HG02981 (cell line): ENCODE results near the gene EID2B.

Source experiments
- ATAC-seq: cut with Tn5 transposase; IDR thresholded peaks from one replicate; pipeline ENCODE4 v1.9.1; 2021; ENCODE audit warnings: mild to moderate bottlenecking, moderate library complexity; ENCODE audit not compliant: unreplicated experiment

EID2B gene, protein sequence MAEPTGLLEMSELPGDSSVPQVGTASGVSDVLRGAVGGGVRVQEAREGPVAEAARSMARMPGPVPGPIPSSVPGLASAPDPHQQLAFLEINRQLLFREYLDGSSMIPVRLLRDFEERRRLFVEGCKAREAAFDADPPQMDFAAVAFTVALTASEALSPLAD

DNA sequence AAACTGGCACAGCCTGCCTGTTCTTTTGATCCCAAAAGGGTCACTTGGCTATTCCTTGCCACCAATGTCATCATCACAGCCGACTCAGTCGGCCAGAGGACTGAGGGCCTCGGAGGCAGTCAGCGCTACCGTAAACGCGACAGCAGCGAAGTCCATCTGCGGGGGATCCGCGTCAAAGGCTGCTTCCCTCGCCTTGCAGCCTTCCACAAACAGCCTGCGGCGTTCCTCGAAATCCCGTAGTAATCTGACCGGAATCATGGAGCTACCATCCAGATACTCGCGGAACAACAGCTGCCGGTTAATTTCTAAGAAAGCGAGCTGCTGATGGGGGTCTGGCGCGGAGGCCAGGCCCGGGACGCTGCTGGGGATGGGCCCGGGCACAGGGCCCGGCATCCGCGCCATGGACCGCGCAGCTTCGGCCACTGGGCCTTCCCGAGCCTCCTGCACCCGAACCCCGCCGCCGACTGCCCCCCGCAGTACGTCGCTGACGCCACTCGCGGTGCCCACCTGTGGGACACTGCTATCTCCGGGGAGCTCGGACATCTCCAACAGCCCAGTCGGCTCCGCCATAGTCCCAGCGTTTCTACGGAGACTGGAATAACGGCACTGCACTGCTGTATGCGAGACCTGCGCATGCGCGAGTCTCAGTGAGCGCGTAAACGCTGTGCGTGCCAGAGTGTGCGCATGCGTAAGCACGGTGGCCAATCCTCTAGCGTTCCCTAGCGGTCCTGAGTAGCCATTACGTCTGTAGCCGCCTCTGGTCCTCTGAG, at the start of gene EID2B:
Gene EID2B (minus strand): TSS at position 620 of the 770 bp plus-strand sequence. CDS start 50 bp downstream, at position 570.
- peak; percentile 86 for ATAC-seq

DNA sequence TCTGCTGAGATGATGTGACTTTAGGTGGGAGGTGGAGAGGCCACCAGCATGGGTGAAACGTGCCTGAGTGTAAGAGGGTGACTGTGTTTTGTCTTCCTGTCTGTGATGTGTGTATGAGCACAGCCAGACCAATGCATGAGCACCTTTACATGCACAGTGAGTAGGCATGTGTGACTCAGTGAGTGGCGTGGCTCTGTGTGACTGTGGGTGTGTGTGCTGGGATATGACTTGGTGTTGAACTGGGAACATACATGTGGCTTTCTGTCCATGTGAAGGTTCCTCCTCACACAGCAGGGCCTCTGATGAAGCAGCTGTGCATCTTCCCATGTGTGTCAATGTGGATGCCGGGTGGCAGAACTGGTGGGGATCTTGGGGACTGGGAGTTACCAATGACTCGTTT, 49.8 kb upstream of the EID2B start:
- ATAC-seq: no peak

DNA sequence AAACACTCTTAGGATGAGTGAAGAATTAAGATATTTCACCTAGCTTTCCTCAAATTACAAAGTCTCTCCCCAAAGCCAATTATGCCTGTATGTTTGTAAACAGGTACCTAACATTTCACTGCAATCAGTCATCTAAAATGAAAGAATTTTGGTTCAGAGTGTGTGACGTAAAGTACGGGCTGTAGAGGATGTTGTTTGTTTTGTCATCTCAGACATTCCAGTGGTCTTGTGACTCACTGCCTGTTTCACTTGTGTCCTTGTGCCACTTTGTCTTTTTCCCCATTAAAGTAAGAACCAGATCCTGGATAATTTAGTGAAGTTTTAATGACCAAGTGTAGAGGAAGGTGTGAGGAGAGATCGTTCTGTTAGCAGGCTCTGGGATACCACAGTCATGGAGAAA, 36.0 kb upstream of the EID2B start:
- no peak for ATAC-seq

DNA sequence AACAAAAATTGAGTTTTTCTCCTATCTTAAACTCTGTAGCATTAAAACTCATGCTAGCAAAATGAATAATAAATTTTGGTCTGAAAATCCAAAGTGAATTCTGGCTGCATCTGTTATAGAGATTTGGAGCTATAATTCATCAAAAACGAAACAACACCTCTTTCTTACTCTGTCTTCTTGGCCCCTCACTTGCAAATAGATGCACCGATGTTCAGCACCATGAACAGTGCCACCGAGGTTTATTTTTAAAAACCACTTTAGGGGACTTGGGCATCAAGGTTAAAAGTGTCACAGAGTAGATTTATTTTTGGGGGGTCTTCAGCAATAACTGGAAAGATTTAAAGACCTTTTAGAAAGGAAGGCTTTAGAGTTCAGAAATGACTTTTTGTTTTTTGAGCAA, 33.4 kb upstream of the EID2B start:
- ATAC-seq: no peak

DNA sequence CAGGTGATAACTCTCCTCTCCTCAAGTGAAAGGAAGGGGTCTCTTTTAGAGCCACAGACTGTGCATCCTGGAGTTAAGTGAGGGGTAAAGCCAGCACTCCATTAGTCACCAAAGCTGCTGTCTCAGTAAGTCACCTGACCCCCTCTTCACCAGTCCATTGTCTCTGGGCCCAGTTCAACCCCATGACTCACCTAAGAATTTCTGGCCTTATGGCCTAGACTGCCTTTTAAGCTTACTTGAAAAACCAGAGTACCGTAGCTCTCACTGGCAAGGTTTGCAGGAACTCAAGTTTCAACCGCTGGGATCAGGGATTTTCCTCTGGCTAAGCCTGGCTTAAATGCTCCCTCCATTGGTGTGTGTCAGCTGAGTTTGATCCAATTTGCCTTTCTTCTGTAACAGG, 30.8 kb upstream of the EID2B start:
- no peak for ATAC-seq

DNA sequence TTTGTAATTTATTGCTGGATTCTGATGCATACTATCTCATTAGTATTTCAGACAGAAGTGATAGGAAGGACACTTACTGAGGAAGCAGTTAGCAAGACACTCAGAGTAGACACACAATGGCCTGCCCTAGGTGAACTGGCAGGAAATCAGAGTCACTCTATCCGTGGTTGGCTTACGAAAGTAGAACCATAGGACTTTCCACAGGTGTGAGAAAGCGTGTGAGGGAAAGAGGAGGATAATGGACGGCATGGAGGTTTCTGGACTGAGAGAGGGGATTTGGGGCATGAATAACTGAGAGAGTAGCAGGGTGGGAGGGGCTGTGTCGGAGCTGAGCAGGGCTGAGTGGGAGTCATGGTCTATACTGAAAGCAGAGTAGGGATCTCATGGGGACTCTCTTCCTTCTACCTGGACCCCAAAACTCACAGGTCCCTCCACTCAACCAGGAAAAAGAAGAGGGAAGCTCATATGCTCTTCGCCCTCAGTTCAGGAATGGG, 26.0 kb upstream of the EID2B start:
- no peak for ATAC-seq

DNA sequence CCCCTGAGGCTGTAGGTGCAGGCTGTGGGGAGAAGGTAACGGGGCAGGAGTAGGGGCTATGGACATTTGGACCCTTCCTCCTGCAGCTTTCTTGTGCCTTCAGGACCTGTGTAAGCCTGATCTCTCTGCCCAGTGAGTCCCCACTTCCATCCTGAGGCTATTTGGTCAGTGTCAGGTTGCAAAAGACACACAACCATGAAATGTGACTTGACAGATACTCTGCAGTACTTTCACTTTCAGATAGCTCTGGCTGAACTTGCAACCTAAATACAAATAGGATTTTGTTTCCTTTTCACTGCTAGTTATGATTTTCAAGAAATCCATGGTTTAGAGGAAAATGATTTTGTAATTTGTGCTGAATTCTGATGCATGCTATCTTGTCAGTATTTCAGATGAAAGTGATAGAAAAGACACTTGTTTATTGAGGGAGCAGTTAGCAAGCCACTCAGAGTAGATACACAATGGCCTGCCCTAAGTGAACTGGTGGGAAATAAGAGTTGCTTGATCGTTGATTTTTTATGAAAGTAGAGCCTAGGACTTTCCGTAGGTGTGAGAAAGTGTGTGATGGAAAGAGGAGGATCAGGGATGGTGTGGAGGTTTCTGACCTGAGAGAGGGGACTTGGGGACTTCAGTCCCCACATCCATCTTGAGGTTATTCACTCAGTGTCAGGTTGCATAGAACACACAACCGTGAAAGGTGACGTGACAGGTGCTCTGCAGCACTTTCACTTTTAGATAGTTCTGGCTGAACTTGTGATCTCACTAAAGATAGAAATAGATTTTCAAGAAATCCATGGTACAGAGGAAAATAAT, 25.4 kb upstream of the EID2B start:
- no peak for ATAC-seq

DNA sequence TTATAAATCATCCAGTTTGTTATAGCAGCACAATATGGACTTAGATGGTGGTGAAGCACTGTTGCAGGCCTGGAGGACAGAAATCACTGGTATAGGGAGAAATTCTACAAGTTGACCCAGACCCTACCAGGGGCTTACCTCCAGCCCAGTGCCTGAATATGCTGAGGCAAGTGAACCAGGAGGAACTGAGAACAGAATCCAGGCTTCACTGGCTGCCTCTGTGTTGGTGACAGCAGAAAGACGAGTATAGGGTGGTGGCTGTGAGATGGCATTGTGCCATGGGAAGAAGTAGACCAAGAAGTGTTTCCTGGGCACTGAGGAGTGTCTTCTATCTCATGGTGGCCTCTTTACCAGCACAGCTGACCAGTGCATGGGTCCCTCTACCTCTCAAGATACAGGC, 23.2 kb upstream of the EID2B start:
- no peak for ATAC-seq

DNA sequence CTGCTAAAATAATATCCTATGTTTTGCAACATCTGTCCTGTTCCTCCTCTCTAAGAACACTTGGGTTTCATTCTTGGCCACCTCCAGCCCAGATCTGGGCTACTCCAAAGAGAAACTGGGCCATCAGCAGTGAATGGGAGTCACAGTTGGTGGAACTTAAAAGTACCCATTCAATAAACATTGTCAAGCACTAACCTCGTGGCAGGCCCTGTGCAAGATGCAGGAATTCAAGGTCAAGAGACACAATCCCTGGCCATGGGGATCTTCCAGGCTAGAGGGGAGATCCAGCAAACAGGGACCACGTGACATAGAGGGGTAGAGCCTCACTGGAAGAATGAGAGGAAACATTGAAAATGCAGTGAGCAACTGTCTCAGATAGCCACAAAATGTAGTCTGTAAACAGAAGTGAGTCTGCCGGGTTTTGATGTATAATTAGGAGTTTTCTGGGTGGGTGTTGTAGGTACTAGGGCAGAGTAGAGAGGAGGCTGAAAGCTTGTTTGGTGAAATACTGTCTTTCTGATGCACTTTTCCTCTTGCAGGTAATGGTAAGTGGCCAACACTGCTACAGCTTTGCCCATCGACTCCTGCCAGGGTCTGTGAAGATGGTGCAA, 22.2 kb upstream of the EID2B start:
- ATAC-seq: no peak

DNA sequence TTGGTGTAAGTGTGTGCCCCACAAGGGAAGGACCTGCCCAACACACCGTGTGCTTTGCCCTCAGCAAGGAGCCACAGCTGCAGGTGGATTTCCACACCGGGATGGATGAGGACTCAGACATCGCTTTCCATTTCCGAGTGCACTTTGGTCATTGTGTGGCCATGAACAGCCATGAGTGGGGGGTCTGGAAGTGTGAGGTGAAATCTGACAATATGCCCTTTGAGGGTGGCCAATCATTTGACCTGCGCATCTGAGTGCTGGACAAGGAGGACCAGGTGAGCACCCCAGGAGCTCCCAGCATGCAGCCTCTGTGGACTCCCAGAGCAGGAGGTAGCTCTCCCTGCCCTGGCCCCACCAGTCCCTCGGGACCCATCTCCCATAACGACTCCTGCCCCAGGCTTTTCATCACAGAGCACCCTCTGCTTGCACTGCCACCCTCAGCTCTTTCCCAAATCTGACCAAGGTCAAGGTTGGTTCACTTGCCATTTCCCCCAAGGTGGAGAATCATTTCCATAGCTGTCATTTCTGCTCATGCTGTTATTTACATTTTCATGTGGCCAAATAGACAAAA, 20.5 kb upstream of the EID2B start:
- no peak for ATAC-seq

DNA sequence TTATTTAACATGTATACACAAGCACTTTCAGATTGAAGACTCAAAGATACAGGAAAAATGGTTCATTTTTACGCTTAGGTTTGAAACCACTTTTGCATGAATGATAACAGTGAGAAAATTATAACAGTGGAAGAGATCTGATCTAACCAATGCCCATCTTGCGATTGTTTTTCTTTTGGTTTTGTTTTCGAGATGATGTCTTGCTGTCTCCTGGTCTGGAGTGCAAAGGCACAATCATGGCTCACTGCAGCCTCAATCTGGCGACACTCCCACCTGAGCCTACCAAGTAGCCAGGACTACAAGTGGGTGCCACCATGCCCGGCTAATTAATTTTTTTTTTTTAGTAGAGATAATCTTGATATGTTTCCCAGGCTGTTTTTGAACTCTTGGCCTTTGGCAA, 17.5 kb upstream of the EID2B start:
- ATAC-seq: no peak

DNA sequence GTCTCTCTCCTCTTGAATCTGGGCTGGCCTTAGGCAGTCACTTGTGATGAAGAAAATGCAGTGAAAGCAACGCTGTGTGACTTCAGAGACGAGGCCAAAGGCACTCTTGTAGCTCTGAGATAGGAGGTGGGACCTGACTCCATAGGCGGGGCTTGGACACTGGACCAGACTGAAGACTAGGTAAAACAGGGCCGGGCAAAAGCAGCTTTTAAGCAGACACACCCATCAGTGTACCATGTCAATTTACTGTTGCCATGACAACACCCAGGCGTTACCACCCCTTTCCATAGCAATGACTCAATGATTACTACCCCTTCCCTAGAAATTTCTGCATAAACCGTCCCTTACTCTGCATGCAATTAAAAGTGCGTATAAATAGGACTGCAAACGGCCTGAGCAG, 13.9 kb upstream of the EID2B start:
- ATAC-seq: no peak

DNA sequence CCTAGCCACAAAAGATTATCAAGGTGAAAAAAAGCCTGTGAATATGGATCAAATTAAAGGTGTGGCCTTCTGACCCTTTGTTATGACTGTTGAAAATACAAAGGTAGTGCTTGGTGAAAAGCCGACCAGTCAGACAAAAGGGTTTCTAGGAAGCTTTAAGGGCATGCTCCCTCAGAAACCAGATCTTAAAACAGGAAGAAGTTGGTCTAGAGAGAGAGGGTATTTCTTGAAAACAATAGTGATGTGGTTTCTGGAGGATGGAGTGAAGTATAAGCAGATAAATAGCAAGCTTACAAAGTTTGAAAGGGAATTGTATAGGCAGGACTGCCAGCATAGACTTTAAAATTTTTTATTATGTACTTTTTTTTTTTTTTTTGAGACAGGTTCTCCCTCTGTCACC, 12.3 kb upstream of the EID2B start:
- ATAC-seq: no peak

DNA sequence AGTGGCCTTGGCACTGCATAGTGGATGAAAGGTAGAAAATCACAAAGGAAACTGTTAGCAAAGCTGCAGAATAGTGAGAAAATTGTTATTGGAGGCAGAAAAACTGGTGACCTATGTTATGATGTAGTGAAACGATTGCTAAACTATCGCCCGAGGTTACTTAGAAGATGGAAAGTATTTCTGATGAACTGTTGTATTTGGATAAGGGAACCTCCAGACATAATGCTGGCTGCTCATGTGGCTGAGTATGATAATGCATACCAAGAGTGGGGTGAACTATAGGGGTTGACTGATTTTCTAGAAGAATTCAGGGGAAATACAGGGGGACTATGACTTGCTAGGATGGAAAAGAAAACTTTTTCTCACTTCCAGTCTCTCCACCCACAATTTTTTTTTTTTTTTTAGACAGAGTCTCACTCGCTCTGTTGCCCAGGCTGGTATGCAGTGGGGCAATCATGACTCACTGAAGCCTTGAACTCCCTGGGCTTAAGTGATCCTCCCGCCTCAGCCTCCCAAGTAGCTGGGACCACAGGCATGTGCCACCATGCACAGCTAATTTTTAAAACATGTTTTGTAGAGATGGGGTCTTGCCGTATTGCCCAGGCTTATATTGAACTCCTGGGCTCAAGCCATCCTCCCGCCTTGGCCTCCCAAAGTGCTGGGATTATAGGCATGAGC, 11.7 kb upstream of the EID2B start:
- ATAC-seq: no peak

DNA sequence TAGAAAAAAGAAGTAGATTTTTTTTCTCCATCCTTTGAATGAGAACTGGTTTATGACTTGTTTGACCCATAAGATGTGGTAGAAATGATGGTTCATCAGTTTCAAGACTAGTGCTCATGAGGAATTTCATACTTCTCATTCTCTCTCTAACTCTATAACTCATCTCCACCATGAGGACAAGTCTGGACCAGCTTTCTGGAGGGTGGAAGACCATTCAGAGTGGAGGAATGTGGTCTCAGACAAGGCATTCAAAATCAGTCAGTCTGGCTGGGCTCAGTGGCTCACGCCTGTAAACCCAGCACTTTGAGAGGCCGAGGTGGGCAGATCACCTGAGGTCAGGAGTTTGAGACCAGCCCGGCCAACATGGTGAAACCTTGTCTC, 10.8 kb upstream of the EID2B start:
- no peak for ATAC-seq

DNA sequence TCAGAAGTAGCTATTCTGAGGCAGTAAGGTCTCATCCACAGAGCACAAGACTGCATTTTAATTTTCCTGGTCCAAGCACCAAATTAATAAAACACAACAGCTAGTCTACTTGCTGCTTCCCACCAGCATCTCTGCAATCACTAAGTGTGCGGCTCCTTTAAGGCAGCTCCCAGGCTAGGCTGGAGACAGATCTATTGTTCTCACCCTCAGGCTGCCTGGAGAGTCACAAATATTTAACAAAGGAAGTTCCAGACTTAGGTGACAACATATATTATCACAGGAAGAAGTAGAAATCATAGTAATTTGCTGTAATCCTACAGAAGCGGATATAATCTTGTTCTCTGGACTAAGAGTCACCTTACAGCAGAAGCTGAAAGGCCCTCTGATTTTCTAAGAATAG, 9.6 kb upstream of the EID2B start:
- no peak for ATAC-seq

DNA sequence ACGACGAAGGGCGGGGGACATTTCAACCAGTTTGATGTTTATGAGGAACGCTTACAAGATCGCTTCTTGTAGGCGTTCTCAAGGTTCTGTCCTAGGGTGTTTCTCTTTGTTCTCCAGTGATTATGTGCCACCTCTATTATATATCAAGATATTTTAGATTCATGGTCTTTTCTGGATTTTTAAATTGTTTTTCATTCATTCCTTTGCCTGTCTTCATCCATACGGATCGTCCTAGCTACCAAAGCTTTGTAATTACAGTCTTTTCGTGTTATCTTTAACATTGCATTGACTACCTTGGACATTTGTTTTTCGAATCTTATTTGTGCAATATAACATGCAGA, 7.7 kb upstream of the EID2B start:
- no peak for ATAC-seq

DNA sequence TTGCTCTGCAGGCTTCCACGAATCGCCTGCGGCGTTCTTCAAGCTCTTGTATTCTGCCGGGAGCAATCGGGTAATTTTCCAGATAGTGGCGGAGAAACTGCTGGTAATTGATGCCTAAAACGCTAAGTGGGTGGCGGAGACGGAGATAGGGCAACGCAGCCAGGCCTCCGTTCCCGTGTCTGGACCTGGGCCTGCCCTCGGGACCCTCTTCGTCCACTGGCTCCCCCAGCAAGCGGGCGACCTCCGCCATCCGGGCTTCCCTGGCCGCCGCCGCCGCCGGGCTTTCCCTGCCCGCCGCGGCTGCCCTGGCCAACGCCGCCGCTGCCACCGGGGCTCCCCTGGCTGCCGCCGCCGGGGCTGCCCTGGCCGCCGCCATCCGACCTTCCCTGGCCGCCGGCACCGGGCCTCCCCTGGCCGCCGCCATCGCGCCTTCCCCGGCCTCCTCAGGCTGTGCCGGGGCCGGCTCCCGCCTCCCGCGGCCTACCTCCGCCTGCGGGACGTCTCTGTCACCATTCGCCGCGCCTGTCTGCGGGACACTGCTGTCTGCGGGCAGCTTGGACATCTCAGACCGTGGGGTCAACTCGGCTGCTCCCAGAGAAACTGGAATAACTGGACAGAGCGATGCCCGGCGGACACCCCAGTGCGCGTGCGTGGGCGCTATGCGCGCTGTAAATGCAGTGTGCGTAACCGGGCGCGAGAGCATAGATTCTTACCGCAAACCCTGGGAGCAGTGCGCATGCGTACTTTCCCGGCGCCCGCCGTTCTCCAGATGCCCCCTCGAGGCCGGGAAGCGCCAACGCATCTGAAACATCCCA, 7.1 kb upstream of the EID2B start, which contains the start of gene EID2:
Gene EID2 (minus strand): TSS at position 644 of the 815 bp plus-strand sequence. CDS start 82 bp downstream, at position 562.
- ATAC-seq: peak; percentile 87

DNA sequence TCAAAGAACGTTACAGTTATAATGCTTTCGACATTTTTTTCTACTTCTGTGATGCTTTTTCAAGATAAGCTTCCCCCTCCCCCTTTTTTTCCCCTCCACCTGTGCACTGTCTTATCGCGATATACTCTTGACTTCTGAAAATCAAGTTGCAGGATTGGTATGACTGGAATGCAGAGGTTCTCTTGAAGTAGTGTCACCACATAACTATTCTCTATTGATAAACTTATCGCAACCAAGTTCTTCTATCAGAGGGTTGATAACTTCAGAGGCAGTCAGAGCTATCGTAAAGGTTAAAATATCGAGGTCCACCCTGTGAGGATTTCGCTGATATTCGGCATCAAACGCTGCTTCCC, 6.5 kb upstream of the EID2B start:
- no peak for ATAC-seq

DNA sequence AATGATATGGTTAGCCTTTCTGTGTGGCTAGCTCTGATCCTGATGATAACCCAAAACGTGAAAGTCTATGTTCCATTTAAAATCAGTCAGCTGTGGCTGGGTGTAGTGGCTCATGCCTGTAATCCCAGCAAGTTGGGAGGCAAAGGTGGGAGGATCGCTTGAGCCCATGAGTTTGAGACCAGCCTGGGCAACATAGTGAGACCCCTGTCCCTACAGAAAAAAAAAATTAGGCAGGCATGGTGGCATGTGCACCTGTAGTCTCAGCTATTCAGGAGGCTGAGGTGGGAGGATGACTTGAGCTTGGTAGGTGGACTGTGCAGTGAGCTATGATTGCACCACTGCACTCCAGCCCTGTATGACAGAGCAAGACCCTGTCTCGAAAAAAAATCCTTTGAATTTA, 1.1 kb upstream of the EID2B start:
- ATAC-seq: no peak
